ENCODE results near the gene ZNF280D. TPM values are rescaled to one million over a fixed set of nuclear protein-coding genes. Genes with fewer than 3 reads are reported as not detected.

Gene ZNF280D
- total RNA-seq, 1 donor from 2014 or later = 18.0 TPM

- no peak for TF ChIP-seq CTCF (conservative IDR thresholded peaks at IDR 0.05)
- Mint-ChIP-seq H3K27me3 (no peaks in the 10 kb centered on the region), H3K9me3 (no peaks in the 10 kb centered on the region), H3K4me3 (no peak overlapping the region), H3K27ac (no peak overlapping the region), H3K36me3 (no peaks in the 10 kb centered on the region), H3K4me1 (ENCODE audit: unreplicated experiment) (no peaks in the 10 kb centered on the region)
- no peak for DNase-seq (ENCODE audit: extremely low spot score, unreplicated experiment)
Observed at GRCh38 chr15:56616551-56616950, 116.8 kb downstream of the ZNF280D start.

- Mint-ChIP-seq H3K9me3 (no peaks in the 10 kb centered on the region), H3K36me3 (no peaks in the 10 kb centered on the region), H3K4me1 (ENCODE audit: unreplicated experiment) (no peaks in the 10 kb centered on the region), H3K27ac (no peak overlapping the region), H3K4me3 (no peak overlapping the region), H3K27me3 (no peaks in the 10 kb centered on the region)
- no peak for TF ChIP-seq CTCF (conservative IDR thresholded peaks at IDR 0.05)
- no peak for DNase-seq (ENCODE audit: extremely low spot score, unreplicated experiment)
Observed at GRCh38 chr15:56613811-56614210, 119.5 kb downstream of the ZNF280D start.

- H3K9me3 Mint-ChIP-seq = peaks cover 5% of the 10 kb centered on the region
- H3K27ac Mint-ChIP-seq = no peak overlapping the region
- no peaks in the 10 kb centered on the region for H3K4me1 Mint-ChIP-seq (ENCODE audit: unreplicated experiment)
- DNase-seq (ENCODE audit: extremely low spot score, unreplicated experiment) = no peak
- TF ChIP-seq CTCF (conservative IDR thresholded peaks at IDR 0.05) = no peak
- H3K27me3 Mint-ChIP-seq = no peaks in the 10 kb centered on the region
- H3K4me3 Mint-ChIP-seq = no peak overlapping the region
- H3K36me3 Mint-ChIP-seq = no peaks in the 10 kb centered on the region
Observed at GRCh38 chr15:56608993-56609392, 124.3 kb downstream of the ZNF280D start.

GRCh38 chr15:56608140-56608778 lies 125.0 kb downstream of the ZNF280D start:
- DNase-seq (ENCODE audit: extremely low spot score, unreplicated experiment) = no peak
- no peak for TF ChIP-seq CTCF (conservative IDR thresholded peaks at IDR 0.05)
- Mint-ChIP-seq H3K27ac (no peak overlapping the region), H3K4me3 (no peak overlapping the region), H3K4me1 (ENCODE audit: unreplicated experiment) (no peaks in the 10 kb centered on the region), H3K36me3 (no peaks in the 10 kb centered on the region), H3K27me3 (no peaks in the 10 kb centered on the region), H3K9me3 (peaks cover 5% of the 10 kb centered on the region)

GRCh38 chr15:56602253-56602652 lies 131.1 kb downstream of the ZNF280D start:
- H3K9me3 Mint-ChIP-seq = peaks cover 18% of the 10 kb centered on the region
- no peak for TF ChIP-seq CTCF (conservative IDR thresholded peaks at IDR 0.05)
- no peak overlapping the region for H3K4me3 Mint-ChIP-seq
- H3K27ac Mint-ChIP-seq = no peak overlapping the region
- H3K36me3 Mint-ChIP-seq = no peaks in the 10 kb centered on the region
- no peaks in the 10 kb centered on the region for H3K27me3 Mint-ChIP-seq
- H3K4me1 Mint-ChIP-seq (ENCODE audit: unreplicated experiment) = no peaks in the 10 kb centered on the region
- no peak for DNase-seq (ENCODE audit: extremely low spot score, unreplicated experiment)

- Mint-ChIP-seq H3K9me3 (peaks cover 18% of the 10 kb centered on the region), H3K4me1 (ENCODE audit: unreplicated experiment) (no peaks in the 10 kb centered on the region), H3K27me3 (peaks cover under 1% of the 10 kb centered on the region), H3K36me3 (no peaks in the 10 kb centered on the region), H3K27ac (no peak overlapping the region), H3K4me3 (no peak overlapping the region)
- TF ChIP-seq CTCF (conservative IDR thresholded peaks at IDR 0.05) = no peak
- no peak for DNase-seq (ENCODE audit: extremely low spot score, unreplicated experiment)
Observed at GRCh38 chr15:56600380-56600779, 132.9 kb downstream of the ZNF280D start.
